IPS-NIHi11 (cell line): ENCODE measurements around the gene CRABP1.

ENCODE experiments used
- DNase-seq: peaks from one replicate; pipeline ENCODE4 v3.0.0; 2012; ENCODE audit warnings: mixed read lengths, low spot score

Gene CRABP1

DNA sequence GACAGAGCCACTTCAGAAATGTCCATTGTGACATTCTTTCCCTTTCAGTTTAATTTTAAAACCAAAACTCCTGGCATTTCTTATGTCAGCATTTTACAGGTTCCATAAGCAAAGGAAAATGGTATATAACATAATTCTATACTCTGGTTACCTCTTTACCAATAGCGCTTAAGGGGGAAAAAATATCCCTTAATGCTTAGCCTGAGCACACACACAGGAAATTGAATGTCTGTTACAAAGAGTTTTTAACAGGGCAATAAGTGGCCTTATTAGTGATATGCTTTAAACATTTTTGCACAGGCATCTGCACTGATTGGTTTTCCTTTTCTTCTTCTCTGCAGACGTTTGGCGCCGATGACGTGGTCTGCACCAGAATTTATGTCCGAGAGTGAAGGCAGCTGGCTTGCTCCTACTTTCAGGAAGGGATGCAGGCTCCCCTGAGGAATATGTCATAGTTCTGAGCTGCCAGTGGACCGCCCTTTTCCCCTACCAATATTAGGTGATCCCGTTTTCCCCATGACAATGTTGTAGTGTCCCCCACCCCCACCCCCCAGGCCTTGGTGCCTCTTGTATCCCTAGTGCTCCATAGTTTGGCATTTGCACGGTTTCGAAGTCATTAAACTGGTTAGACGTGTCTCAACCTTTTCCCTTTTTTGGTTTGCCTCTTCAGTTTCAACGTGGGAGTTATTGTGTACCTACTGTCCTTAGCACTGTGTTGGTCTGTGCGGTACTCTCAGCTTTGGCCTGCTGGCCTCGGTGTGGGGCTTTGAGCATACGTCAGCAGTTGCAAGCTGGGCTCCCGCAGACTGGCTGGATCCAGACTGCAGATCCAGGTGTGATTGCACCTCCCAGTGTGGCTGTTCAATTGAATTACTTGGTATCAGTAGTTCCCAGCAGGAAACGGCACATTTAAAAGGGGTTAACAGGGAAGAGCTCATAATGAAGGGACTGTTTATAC is 7.7 kb downstream of the CRABP1 start:
- DNase-seq, result no peak

DNA sequence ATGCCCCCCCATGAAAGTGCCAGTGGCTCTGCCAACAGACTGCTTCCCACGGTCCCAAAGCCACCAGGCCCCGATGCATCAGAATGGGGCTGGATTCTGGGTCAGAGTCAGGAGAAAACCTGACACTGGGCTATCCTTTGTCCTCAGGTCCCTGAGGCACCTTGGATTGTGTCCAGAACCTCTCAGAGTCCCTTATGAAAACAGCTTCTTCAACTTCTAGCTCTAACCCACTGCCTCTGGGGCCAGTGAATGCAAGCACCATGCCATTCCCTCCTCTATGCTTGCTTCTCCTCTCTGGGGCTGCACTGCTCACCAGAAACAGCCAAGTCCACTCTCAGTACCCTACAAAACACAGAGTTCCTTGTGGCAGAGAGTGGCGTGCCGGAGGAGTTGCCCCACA is 9.9 kb downstream of the CRABP1 start:
- DNase-seq, result no peak

DNA sequence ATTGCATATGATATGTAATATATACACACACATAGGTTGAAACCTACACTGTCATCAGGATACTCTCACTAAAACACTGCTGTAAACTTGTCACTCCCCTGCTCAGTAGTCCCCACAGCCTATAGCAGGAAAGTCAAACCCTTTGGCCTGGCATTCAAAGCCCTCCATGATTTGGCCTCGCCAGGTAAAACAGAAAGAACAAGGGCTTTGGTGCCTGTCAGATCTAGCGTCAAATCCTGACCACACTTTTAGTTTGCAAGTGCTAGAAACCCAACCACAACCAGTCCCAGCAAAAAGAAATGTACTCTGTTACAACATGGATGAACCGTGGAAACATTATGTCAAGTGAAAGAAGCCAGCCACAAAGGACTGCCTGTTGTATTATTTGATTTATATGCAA is 11.4 kb downstream of the CRABP1 start:
- DNase-seq, result no peak

DNA sequence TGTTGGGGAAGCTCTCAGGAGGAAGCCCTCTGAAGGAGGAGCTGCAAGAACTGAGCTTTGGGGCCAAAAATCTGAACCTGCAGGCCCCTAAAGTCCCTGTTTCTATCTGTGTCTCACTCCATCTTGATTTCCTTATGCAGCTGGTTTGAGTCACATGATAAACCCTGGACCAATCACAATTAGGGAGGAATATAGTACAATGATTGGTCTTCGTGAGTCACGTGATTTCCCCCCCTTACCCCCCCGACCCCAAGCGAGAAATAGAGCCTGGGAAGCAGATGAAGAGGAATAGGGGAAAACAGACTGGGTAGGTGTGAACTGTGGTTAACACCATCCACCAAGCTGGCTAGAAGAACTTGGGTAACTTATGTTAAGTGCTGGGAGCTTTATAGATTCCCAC is 12.9 kb downstream of the CRABP1 start:
- peak; percentile 73 for DNase-seq

DNA sequence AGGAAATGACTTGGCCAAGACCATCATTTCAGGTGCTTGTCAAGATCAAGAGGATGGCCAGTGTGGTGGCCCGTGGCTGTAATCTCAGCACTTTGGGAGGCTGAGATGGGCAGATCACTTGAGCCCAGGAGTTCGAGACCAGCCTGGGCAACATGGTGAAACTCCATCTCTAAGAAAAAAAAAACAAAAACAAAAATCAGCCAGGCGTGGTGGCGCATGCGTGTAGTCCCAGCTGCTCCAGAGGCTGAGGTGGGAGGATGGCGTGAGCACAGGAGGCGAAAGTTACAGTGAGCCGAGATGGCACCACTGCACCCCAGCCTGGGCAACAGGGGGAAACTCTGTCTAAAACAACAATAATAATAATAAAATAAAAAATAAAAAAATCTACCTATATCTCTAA is 15.0 kb downstream of the CRABP1 start:
- no peak for DNase-seq

DNA sequence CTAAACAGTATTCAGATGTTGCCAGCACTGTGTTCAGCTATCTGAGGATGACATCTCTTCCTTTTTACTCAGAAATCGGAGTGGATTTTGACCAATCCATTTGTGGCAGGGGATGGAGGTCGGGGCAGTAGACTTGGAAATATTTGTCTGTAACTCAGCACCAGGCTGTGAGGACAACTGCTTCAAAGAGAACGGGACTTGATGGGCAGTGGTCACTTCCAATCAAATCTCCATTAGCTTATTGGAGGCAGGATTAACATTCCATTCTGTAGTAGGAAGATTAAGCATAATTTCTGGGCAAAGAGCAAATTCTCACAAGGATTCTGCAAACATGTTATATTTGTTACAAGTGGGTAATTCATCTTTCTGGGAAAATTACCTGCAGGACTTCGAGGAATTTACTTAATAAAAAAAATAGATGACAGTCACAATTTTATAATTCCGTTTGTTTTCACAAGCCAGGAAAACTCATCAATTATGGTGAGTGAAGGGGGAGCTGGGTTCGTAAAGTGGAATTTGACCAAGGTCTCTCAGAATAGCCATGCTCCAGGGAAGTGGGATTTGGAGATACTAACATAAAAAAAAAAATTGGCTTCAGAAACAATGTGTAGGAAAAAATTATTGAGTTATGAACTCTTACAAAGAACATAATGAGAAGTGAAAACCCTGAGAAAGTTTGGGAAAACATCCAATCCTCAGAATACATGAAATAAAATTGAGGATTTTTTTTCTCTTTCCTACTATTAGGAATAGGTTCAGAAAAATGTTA is 18.1 kb downstream of the CRABP1 start:
- DNase-seq, result peak; percentile 61

DNA sequence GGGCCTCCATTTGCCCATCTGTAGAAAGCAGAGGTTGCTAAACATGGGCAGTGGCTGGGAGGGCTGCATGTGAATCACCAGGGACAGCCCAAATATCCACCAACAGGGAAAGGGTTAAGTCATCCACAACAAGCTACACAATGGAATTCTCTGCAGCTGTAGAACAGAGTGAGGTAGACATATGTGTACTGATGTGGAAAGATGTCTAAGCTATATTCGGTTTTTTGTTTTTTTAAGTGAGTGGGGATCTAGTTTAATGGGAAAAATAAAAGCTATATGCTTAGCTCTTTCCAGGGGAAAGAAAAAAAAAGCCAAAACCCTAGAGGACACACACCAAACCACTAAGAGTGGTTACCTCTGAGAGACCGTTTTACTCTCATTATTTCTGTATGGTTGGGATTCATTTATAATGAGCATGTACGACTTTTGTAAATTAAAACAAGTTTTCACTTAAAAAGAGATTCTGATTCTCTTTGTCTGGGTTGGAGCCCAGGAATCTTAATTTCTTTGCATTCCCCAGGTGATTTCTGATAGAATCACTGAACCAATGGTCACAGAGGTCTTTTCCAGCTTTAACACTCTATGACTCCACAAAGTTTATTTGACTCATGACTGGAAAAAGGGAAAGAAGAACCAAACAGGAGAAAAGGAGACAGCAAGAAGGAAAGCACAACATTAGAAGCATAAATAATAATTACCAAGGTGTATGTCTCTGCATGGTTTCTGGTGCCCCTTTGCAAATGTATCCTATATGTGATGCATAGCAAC is 19.1 kb downstream of the CRABP1 start:
- DNase-seq, result no peak

DNA sequence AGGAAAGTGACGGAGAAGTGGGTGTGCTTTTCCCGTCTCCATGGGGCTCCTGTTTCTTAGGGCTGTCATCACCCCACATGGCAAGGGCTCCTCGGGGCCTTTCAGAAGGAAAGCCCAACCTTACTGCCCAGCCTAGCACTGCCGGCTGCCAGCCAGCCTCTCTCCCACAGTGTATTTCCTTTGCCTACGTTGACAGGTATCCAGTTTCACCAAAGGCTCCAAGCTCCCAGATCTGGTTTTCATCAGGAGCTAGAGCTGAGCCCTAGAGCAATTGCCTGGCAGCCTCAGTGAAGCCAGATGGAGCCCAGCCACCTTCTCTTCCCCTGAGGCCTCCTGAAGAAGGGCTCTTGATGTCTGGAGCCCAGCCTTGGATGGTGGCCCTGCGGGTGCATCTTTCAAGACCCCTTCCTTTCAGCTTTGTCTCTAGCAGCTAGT is 20.2 kb downstream of the CRABP1 start:
- peak; percentile 45 for DNase-seq

DNA sequence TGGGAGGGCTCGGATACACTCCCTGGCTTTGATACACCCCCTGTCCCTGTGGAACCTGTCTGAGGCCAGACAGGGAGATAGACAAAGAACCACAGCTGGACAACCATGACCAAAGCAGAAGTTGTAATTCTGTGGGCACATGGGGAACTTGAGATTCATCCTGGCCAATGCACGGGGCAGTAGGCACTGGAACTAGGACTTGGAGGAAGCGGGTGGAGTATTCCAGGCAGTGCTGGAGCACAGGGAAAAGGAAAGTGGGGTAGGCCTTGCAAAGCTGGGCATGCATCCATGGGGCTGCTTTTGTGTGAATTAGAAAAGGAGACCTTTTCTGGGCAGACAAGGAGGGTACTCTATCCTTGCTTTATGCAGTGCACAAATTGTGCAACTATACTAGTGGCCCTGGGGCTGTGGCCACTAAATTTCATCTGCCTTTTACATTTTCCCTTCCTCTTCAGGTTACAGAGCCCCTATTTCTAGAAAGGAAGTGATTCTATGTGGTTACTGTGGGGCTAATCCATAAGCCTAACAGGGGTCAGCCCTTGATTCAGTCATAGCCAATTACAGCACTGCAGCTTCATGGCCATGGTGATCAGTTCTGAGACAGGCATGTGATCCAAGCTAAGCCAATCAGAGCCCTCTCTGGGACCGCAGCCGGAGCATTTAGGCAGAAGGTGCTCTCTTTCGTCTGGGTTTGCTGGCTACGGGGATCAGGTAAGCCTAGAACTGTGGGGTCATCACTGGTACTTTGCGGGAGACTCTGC is 21.0 kb downstream of the CRABP1 start:
- DNase-seq, result peak; percentile 59

DNA sequence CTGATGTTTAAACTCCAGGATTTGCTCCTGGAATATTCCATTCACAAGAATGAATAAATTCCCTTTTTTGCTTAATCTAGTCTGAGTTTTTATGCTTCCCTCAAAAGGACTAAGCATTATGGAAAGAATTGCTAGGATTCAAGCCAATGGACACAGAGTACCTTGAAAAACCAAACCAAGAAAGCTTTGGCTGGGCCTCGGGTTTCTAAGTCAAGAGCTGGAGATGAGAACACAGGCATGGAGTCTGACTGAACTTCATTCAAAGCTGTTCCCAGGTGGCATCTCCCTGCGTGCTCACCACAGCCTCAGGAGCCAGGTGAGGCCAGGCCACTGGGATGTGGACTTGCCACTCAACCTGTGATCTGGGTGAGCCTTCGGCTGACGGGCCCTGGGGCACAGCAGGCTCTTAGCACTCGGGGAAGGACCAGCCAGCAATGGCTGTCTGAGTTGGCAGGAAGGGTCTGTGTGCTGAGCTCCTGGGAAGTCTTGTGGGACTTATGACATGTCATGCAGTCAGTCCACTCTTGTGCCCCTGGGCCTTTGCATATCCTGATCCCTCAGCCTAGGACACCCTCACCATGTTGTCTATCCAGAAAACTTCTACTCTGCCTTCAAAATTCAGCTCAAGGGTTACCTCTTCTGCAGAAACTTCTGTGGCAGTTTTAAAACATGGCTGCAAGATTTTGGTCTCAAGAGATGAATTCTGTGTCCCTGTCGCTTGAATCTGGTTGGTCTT is 21.8 kb downstream of the CRABP1 start:
- DNase-seq, result no peak

DNA sequence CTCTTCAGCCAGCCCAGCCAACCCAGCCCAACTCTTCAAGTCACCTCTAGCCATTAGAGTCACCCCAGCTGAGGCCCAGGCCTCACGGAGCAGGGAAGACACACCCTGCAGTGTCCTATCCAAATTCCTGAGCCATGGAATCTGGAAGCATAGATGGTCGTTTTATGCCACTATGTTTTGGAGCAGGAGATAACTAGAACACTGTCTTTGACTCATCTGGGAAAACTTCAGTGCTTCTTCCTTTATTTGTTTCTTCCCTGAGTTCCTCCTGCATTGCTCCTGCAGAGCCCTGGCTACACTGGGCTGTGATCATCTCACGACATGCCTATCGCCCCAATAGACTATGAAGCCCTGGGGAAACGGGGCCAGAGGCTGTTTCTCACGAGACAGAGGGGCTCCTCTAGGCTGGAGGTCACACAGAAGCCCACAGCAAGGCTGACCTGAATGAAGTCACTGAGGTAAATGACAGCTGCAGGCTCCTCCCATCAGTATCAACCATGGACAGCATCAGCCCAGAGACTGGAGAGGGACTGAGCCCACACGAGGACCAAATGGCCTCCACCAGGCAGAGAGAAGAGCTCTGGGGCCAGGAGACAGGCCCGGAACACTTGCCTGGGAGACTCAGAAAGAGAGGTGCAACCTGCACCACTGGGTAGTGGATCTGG is 22.7 kb downstream of the CRABP1 start:
- DNase-seq, result no peak

DNA sequence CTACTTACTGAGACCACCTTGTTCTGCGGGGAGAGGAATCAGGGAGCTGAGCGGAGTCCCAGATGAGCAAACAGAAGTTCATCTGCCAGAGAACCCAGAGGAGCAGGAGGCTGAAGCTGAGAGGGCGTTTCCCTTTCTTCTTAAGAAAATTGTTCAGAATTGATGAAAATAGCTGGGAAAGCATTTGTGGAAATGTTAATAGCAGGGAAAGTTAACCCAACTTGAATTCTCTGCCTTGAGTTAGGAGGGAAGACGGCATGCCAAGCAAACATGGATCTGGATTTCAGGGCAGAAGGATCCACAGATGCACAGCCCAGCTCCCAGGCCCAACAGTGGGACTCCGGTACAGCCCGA is 23.2 kb downstream of the CRABP1 start:
- no peak for DNase-seq

DNA sequence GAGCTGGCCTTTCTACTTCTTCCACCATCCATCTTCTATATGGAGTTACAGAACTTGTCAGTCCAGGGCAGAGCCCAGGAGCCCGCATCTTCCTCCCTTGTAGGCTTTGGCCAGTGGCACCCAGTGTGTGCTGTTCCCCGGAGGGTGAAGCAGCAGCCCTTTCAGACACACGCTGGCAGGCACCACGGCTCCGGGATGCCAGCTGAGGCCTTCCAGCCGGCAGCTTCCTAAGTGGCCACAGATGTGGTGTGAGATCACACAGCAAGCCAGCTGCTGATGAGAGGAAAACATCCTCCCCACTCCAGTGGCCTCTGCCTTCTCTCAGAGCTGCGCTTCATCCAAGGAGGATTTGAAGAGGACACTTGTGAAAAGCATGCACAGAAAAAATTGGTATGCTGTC is 24.1 kb downstream of the CRABP1 start:
- DNase-seq, result no peak

DNA sequence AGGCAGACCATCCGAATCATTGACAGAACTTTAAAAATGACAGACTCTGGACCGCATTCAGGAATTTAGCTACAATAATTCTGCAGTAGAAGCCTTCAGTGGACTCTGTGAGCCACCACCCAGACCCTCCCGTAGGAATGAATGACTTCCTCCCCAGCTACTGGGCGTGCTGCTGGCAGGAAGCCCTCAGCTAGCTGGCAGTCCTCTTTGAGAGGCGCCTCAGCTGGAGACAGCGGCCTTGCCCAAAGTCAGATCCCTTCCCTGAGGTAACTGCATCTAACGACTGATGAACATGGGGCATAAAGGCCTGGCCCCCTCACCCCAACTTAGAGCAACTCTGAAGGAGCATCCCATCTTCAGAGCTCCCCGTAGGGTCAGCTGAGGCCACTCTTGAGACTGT is 25.8 kb downstream of the CRABP1 start:
- no peak for DNase-seq

DNA sequence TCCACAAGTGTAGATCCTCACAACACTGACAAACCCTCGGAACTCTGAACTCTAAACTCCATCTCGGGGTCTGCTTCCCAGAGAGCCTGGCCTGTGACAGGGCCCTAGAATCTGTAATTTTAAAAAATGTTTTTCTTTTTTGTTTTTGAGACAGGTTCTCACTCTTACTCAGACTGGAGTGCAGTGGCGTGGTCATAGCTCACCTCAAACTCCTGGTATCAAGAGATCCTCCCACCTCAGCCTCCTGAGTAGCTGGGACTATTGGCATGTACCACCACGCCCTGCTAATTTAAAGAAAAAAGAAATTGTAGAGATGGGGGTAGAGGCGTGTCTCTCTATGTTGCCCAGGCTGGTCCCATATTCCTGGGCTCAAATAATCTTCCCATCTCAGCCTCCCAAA is 26.2 kb downstream of the CRABP1 start:
- no peak for DNase-seq

DNA sequence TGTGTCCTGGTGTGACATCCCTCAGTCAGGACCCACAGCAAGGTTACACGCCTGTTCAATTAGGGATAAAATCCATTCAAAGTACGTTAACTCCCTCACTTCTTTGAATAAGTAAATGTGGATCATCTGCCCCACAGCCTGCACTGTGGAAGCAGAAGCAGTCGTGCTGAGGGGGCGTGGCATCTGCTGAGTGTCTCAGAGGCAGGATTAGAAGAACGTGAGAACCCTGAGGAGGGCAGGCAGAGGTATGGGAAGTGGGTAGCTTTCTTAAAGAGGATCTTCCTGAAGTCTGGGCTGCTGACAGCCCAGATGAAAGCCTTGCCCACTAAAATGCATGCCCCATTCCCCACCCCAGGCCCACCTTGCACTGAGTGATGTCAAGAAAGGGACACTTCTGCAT is 28.5 kb downstream of the CRABP1 start:
- no peak for DNase-seq

DNA sequence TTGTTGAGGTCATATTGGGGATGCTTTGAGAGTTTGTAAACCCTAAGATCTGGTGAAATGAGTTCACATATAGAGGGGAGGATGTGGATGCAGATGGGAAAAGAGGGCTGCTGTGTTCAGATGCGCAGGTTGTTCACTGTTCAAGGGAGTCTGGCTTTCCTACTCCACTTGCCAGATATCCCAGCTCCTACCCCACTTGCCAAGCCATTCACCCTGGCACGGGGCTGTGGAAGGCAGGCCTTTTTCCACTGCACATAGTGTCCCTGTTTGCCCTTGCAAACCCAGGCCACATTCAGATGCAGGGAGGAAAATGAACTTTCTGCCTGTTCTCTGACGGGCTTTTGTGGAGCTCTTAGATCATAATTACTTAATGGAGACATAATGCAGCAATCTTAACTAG is 29.0 kb downstream of the CRABP1 start:
- DNase-seq, result no peak

DNA sequence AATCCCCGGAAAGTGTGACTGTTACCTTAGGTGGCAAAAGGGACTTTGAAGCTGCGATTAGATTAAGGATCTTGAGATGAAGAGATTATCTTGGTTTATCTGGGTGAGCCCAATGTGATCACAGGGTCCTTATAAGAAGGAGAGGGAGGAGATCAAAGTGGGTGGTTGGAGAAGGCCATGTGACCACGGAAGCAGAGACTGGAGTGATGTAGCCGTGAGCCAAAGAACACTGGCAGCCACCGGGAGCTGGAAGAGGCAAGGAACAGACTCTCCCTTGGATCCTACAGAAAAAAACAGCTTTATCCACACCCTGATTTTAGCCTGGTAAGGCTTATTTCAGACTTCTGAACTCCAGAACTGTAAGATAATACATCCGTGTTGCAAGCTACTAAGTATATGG is 29.9 kb downstream of the CRABP1 start:
- no peak for DNase-seq

DNA sequence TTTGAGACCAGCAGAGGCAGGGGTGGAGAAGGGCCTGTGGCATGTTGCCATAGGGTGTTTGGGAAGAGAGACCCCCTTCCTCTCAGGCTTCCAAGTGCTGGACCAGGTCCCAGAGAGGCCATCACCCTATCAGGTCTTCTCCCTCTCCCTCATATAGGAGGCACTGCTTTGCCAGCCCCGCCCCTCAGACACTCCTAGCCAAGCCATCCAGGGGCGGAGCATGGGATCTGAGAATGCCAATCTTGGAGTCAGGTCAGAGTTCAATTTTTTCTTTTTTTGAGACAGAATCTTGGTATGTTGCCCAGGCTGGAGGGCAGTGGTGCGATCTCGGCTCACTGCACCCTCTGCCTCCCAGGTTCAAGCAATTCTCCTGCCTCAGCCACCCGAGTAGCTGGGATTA is 32.7 kb downstream of the CRABP1 start:
- DNase-seq, result peak; percentile 71
